C4-2B (cell line): ENCODE results near the gene ADGRF4.

Experiments used
- CTCF ChIP-seq: fragments of 450-650 bp; conservative IDR thresholded peaks from 2 replicates; pipeline ENCODE4 v1.5.1; 2017; ENCODE audit warnings: mild to moderate bottlenecking
- ZFX ChIP-seq: fragments of 450-650 bp; IDR thresholded peaks from 2 replicates; pipeline ENCODE4 v1.6.1; 2017

DNA sequence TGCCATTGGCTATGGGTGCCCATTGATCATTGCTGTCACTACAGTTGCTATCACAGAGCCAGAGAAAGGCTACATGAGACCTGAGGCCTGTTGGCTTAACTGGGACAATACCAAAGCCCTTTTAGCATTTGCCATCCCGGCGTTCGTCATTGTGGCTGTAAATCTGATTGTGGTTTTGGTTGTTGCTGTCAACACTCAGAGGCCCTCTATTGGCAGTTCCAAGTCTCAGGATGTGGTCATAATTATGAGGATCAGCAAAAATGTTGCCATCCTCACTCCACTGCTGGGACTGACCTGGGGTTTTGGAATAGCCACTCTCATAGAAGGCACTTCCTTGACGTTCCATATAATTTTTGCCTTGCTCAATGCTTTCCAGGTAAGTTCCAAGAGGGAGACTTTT, 16.4 kb downstream of the ADGRF4 start:
- TF ChIP-seq CTCF (no peak), ZFX (no peak)
